Measurements from ENCODE around the gene TMC7.

The TMC7 gene

DNA sequence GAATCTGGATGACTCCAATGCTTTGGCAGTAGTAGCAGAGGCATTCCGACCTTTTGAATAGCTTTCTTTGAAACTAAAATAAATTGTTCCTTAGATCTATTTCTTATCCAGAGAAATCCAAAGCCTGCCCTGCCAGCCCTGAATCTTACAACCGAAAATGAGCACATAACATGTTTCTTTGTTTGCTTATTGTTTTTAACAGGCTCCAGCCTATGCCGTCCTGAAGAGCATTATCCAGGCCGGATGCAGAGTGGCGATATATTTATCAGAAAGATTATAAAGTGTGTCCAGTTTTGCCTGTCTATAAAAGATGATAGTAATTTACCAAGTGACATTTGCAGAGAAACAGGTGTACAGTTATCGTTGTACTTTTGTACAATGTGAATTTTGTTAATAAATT, 94.1 kb downstream of the TMC7 start:
- H3K14ac ChIP-seq (ENCODE audit: low read length): no peak overlapping the region
- no peak overlapping the region for H3K23ac ChIP-seq (ENCODE audit: low read length)
- H4K12ac ChIP-seq (ENCODE audit: low read depth, low read length): no peak overlapping the region
- no peak overlapping the region for H4K8ac ChIP-seq (ENCODE audit: low read depth, low read length)
- no peaks in the 10 kb centered on the region for H3K79me2 ChIP-seq (ENCODE audit: control insufficient read depth, insufficient read depth, low read length, poor library complexity)
- no peak overlapping the region for H3K4ac ChIP-seq (ENCODE audit: low read depth, low read length)
- no peaks in the 10 kb centered on the region for H3K4me1 ChIP-seq (ENCODE audit: control insufficient read depth in 1 of 2, insufficient read depth in 2 of 2, low read length in 2 of 2)
- peaks cover 2 to 11% of the 10 kb centered on the region in 2 experiments for H3K36me3 ChIP-seq (ENCODE audit: control insufficient read depth in 1 of 2, insufficient read depth in 2 of 2, low read length in 2 of 2)
- H2AFZ ChIP-seq (ENCODE audit: insufficient read depth, low read length, poor library complexity): no peak overlapping the region
- H3K4me3 ChIP-seq (ENCODE audit: low read depth, low read length): no peak overlapping the region
- no peak overlapping the region for H4K91ac ChIP-seq (ENCODE audit: low read depth, low read length)
- H2AK5ac ChIP-seq (ENCODE audit: low read length): no peak overlapping the region
- no peak overlapping the region for H2BK120ac ChIP-seq (ENCODE audit: insufficient read depth, low read length, poor library complexity)
- no peaks in the 10 kb centered on the region for H3K27me3 ChIP-seq (ENCODE audit: insufficient read depth, low read length)
- no peak overlapping the region for H2BK12ac ChIP-seq (ENCODE audit: low read length)
- H2BK5ac ChIP-seq (ENCODE audit: low read depth, low read length, poor library complexity): no peak overlapping the region
- no peak overlapping the region for H3K18ac ChIP-seq (ENCODE audit: low read length)
- H3K27ac ChIP-seq (ENCODE audit: low read depth, low read length): no peak overlapping the region
- no peaks in the 10 kb centered on the region for H3K9me3 ChIP-seq (ENCODE audit: insufficient read depth, low read depth, low read length)
- H3K9ac ChIP-seq (ENCODE audit: low read length): no peak overlapping the region
- no peak for DNase-seq
- no peak overlapping the region for H3K4me2 ChIP-seq (ENCODE audit: low read length)
- no peaks in the 10 kb centered on the region for H3K79me1 ChIP-seq (ENCODE audit: low read length)
- 100% methylated on average over 1 of the region's 6 CpGs for WGBS (ENCODE audit: extremely low coverage, insufficient coverage, insufficient read length)

- H3K4me1 ChIP-seq (ENCODE audit: control insufficient read depth in 1 of 2, insufficient read depth in 2 of 2, low read length in 2 of 2): peaks cover 0 to 2% of the 10 kb centered on the region in 2 experiments
- H2BK12ac ChIP-seq (ENCODE audit: low read length): no peak overlapping the region
- no peak overlapping the region for H3K4me3 ChIP-seq (ENCODE audit: low read depth, low read length)
- no peak overlapping the region for H2AFZ ChIP-seq (ENCODE audit: insufficient read depth, low read length, poor library complexity)
- no peak overlapping the region for H3K4me2 ChIP-seq (ENCODE audit: low read length)
- no peak overlapping the region for H3K4ac ChIP-seq (ENCODE audit: low read depth, low read length)
- H3K27me3 ChIP-seq (ENCODE audit: insufficient read depth, low read length): no peaks in the 10 kb centered on the region
- no peaks in the 10 kb centered on the region for H3K79me2 ChIP-seq (ENCODE audit: control insufficient read depth, insufficient read depth, low read length, poor library complexity)
- no CpG with 5 or more reads among the region's 1 CpG for WGBS (ENCODE audit: extremely low coverage, insufficient coverage, insufficient read length)
- no peak for DNase-seq
- H3K27ac ChIP-seq (ENCODE audit: low read depth, low read length): no peak overlapping the region
- H3K36me3 ChIP-seq (ENCODE audit: control insufficient read depth in 1 of 2, insufficient read depth in 2 of 2, low read length in 2 of 2): no peaks in the 10 kb centered on the region
- H4K12ac ChIP-seq (ENCODE audit: low read depth, low read length): no peak overlapping the region
- no peak overlapping the region for H2BK120ac ChIP-seq (ENCODE audit: insufficient read depth, low read length, poor library complexity)
- no peak overlapping the region for H4K8ac ChIP-seq (ENCODE audit: low read depth, low read length)
- H3K18ac ChIP-seq (ENCODE audit: low read length): no peak overlapping the region
- H2AK5ac ChIP-seq (ENCODE audit: low read length): no peak overlapping the region
- H3K9me3 ChIP-seq (ENCODE audit: insufficient read depth, low read depth, low read length): no peaks in the 10 kb centered on the region
- no peak overlapping the region for H2BK5ac ChIP-seq (ENCODE audit: low read depth, low read length, poor library complexity)
- no peak overlapping the region for H4K91ac ChIP-seq (ENCODE audit: low read depth, low read length)
- no peak overlapping the region for H3K14ac ChIP-seq (ENCODE audit: low read length)
- no peak overlapping the region for H3K23ac ChIP-seq (ENCODE audit: low read length)
- H3K9ac ChIP-seq (ENCODE audit: low read length): no peak overlapping the region
- no peaks in the 10 kb centered on the region for H3K79me1 ChIP-seq (ENCODE audit: low read length)
Measured at GRCh38 chr16:19083670-19084069, 99.9 kb downstream of the TMC7 start.

GRCh38 chr16:19084139-19084538, 100.4 kb downstream of the TMC7 start:
- Histone ChIP-seq H3K4ac (ENCODE audit: low read depth, low read length) (no peak overlapping the region), H2BK5ac (ENCODE audit: low read depth, low read length, poor library complexity) (no peak overlapping the region), H2BK120ac (ENCODE audit: insufficient read depth, low read length, poor library complexity) (no peak overlapping the region), H3K27me3 (ENCODE audit: insufficient read depth, low read length) (no peaks in the 10 kb centered on the region), H3K23ac (ENCODE audit: low read length) (no peak overlapping the region), H3K36me3 (ENCODE audit: control insufficient read depth in 1 of 2, insufficient read depth in 2 of 2, low read length in 2 of 2) (no peaks in the 10 kb centered on the region), H3K14ac (ENCODE audit: low read length) (no peak overlapping the region), H3K4me3 (ENCODE audit: low read depth, low read length) (no peak overlapping the region), H4K8ac (ENCODE audit: low read depth, low read length) (no peak overlapping the region), H3K4me2 (ENCODE audit: low read length) (no peak overlapping the region), H3K9me3 (ENCODE audit: insufficient read depth, low read depth, low read length) (no peaks in the 10 kb centered on the region), H4K12ac (ENCODE audit: low read depth, low read length) (no peak overlapping the region), H3K27ac (ENCODE audit: low read depth, low read length) (no peak overlapping the region), H3K18ac (ENCODE audit: low read length) (no peak overlapping the region), H3K9ac (ENCODE audit: low read length) (no peak overlapping the region), H4K91ac (ENCODE audit: low read depth, low read length) (no peak overlapping the region), H3K79me2 (ENCODE audit: control insufficient read depth, insufficient read depth, low read length, poor library complexity) (no peaks in the 10 kb centered on the region), H2BK12ac (ENCODE audit: low read length) (no peak overlapping the region), H2AFZ (ENCODE audit: insufficient read depth, low read length, poor library complexity) (no peak overlapping the region), H2AK5ac (ENCODE audit: low read length) (no peak overlapping the region), H3K79me1 (ENCODE audit: low read length) (no peaks in the 10 kb centered on the region), H3K4me1 (ENCODE audit: control insufficient read depth in 1 of 2, insufficient read depth in 2 of 2, low read length in 2 of 2) (peaks cover 0 to 2% of the 10 kb centered on the region in 2 experiments)
- DNase-seq: no peak
- WGBS (ENCODE audit: extremely low coverage, insufficient coverage, insufficient read length): no CpG with 5 or more reads among the region's 3 CpGs

- Histone ChIP-seq H3K4ac (ENCODE audit: low read depth, low read length) (no peak overlapping the region), H3K9me3 (ENCODE audit: insufficient read depth, low read depth, low read length) (no peaks in the 10 kb centered on the region), H4K91ac (ENCODE audit: low read depth, low read length) (no peak overlapping the region), H3K14ac (ENCODE audit: low read length) (no peak overlapping the region), H2AK5ac (ENCODE audit: low read length) (no peak overlapping the region), H3K36me3 (ENCODE audit: control insufficient read depth in 1 of 2, insufficient read depth in 2 of 2, low read length in 2 of 2) (no peaks in the 10 kb centered on the region), H2BK5ac (ENCODE audit: low read depth, low read length, poor library complexity) (no peak overlapping the region), H3K27ac (ENCODE audit: low read depth, low read length) (no peak overlapping the region), H3K9ac (ENCODE audit: low read length) (no peak overlapping the region), H3K23ac (ENCODE audit: low read length) (no peak overlapping the region), H2BK12ac (ENCODE audit: low read length) (no peak overlapping the region), H4K8ac (ENCODE audit: low read depth, low read length) (no peak overlapping the region), H2AFZ (ENCODE audit: insufficient read depth, low read length, poor library complexity) (no peak overlapping the region), H3K4me3 (ENCODE audit: low read depth, low read length) (no peak overlapping the region), H2BK120ac (ENCODE audit: insufficient read depth, low read length, poor library complexity) (no peak overlapping the region), H3K79me2 (ENCODE audit: control insufficient read depth, insufficient read depth, low read length, poor library complexity) (no peaks in the 10 kb centered on the region), H3K27me3 (ENCODE audit: insufficient read depth, low read length) (no peaks in the 10 kb centered on the region), H3K79me1 (ENCODE audit: low read length) (no peaks in the 10 kb centered on the region), H3K4me1 (ENCODE audit: control insufficient read depth in 1 of 2, insufficient read depth in 2 of 2, low read length in 2 of 2) (peaks cover 0 to 2% of the 10 kb centered on the region in 2 experiments), H4K12ac (ENCODE audit: low read depth, low read length) (no peak overlapping the region), H3K18ac (ENCODE audit: low read length) (no peak overlapping the region), H3K4me2 (ENCODE audit: low read length) (no peak overlapping the region)
- DNase-seq: no peak
- no CpG with 5 or more reads among the region's 5 CpGs for WGBS (ENCODE audit: extremely low coverage, insufficient coverage, insufficient read length)
Measured at GRCh38 chr16:19084879-19085278, 101.1 kb downstream of the TMC7 start.

All from trophoblast cell (in vitro differentiated cells and primary cell).